Measurements from ENCODE around the gene FAM222A. TPM values are rescaled to one million over a fixed set of nuclear protein-coding genes. Genes with fewer than 3 reads are reported as not detected.

FAM222A gene
- total and polyA plus RNA-seq, 2 of the 4 experiments (the other 2 are of a cell fraction) = under 0.01 to 0.32 TPM

- H2AK5ac ChIP-seq (ENCODE audit: low read depth, low read length) = no peak overlapping the region
- H2AK9ac ChIP-seq (replicated peaks; ENCODE audit: low read depth, low read length, poor library complexity) = no peak overlapping the region
- ChIA-PET CTCF (interaction anchor here (0.6 kb wide), 1 partner anchor 194 kb away, joined by 5 read pairs; no protein-coding TSS in a partner anchor), POLR2A (ENCODE audit: unreplicated experiment) (no interaction called here)
- no peak overlapping the region for H3K4me2 ChIP-seq (ENCODE audit: low read depth, low read length)
- DNase-seq (no peak), ATAC-seq (ENCODE audit: low read depth) (no peak)
- no peak overlapping the region for H3K56ac ChIP-seq (ENCODE audit: extremely low read depth, insufficient read depth, low read length)
- no peaks in the 10 kb centered on the region for H3K4me1 ChIP-seq (ENCODE audit: control insufficient read depth, insufficient read depth, low read length)
- no peak overlapping the region for H4K8ac ChIP-seq (ENCODE audit: low read depth in 2 of 2, low read length in 2 of 2)
- H2BK120ac ChIP-seq (ENCODE audit: low read depth, low read length) = no peak overlapping the region
- no peak overlapping the region for H3K4ac ChIP-seq (ENCODE audit: low read depth, low read length)
- H3K27me3 ChIP-seq (ENCODE audit: control insufficient read depth, insufficient read depth, low read length) = peaks cover 13% of the 10 kb centered on the region
- intact Hi-C loops (cut with micrococcal nuclease) (no loop called here), in situ Hi-C loops (cut with MboI; ENCODE audit: low sequenced_read_pairs) (no loop called here), dilution Hi-C loops (cut with HindIII; ENCODE audit: low sequenced_read_pairs, unreplicated experiment) (no loop called here)
- no peak overlapping the region for H3K4me3 ChIP-seq (ENCODE audit: insufficient read depth, low read depth, low read length)
- no peak overlapping the region for H2AFZ ChIP-seq (replicated peaks; ENCODE audit: low read length, poor library complexity)
- H2BK15ac ChIP-seq (ENCODE audit: low read depth, low read length) = no peak overlapping the region
- no peaks in the 10 kb centered on the region for H3K9me3 ChIP-seq (ENCODE audit: control insufficient read depth, insufficient read depth, low read length)
- H3K27ac ChIP-seq (ENCODE audit: insufficient read depth, low read length) = no peak overlapping the region
- H3K18ac ChIP-seq (ENCODE audit: low read depth, low read length) = no peak overlapping the region
- 83% methylated on average over 1 of the region's 12 CpGs; no CpG with 5 or more reads in 1 of the 2 experiments for WGBS, 2 experiments (ENCODE audit: extremely low coverage in 2 of 2, insufficient read length in 1 of 2)
- H2BK5ac ChIP-seq (ENCODE audit: low read depth, low read length, poor library complexity, severe bottlenecking) = no peak overlapping the region
- no peak overlapping the region for H4K5ac ChIP-seq (ENCODE audit: low read depth, low read length)
- no peak overlapping the region for H3K9ac ChIP-seq (ENCODE audit: low read depth, low read length)
- H4K91ac ChIP-seq (ENCODE audit: insufficient read depth, low read depth, low read length) = no peak overlapping the region
- H3K14ac ChIP-seq (replicated peaks; ENCODE audit: low read depth, low read length) = no peak overlapping the region
- H3K23ac ChIP-seq (ENCODE audit: low read depth, low read length) = no peak overlapping the region
- H4K20me1 ChIP-seq (ENCODE audit: insufficient read depth, low read length) = no peaks in the 10 kb centered on the region
- H3K36me3 ChIP-seq (ENCODE audit: control insufficient read depth, insufficient read depth, low read length) = no peaks in the 10 kb centered on the region
- TF ChIP-seq BHLHE40 (IDR thresholded peaks at IDR 0.05; ENCODE audit: low read depth, low read length) = no peak
- TF ChIP-seq MAFK (IDR thresholded peaks at IDR 0.05; ENCODE audit: low read depth, low read length) = no peak
- TF ChIP-seq CEBPB (IDR thresholded peaks at IDR 0.05; ENCODE audit: low read depth, low read length) = no peak
- TF ChIP-seq RAD21 (IDR thresholded peaks at IDR 0.05; ENCODE audit: low read length) = no peak
- no peak for TF ChIP-seq USF2 (IDR thresholded peaks at IDR 0.05; ENCODE audit: low read depth, low read length)
- TF ChIP-seq CHD1 (IDR thresholded peaks at IDR 0.05; ENCODE audit: low read depth, low read length) = no peak
- TF ChIP-seq ELK1 (IDR thresholded peaks at IDR 0.05; ENCODE audit: borderline replicate concordance, low read depth, low read length) = no peak
- no peaks in the 10 kb centered on the region for H3K9me1 ChIP-seq (ENCODE audit: insufficient read depth, low read length)
- H3K79me1 ChIP-seq (ENCODE audit: low read depth in 1 of 2, low read length in 2 of 2) = no peaks in the 10 kb centered on the region
- BruUV-seq (replicated peaks) = no TSS peak
- H2BK20ac ChIP-seq (ENCODE audit: low read depth, low read length) = no peak overlapping the region
Observed at GRCh38 chr12:109695416-109695815, 18.2 kb upstream of the FAM222A start.
